HFFc6 (cell line): ENCODE results near the gene NCKAP5. TPM values are rescaled to one million over a fixed set of nuclear protein-coding genes. Genes with fewer than 3 reads are reported as not detected.

ENCODE experiments used
- DNase-seq: peaks from one replicate; pipeline ENCODE4 v3.0.0-alpha.2; 2018
- H3K27ac Mint-ChIP-seq: 2 replicates; pipeline ENCODE4 v1.8.0; 2020; ENCODE audit warnings: mild to moderate bottlenecking, mixed read lengths
- H3K27me3 Mint-ChIP-seq: 2 replicates; pipeline ENCODE4 v1.8.0; 2021; ENCODE audit warnings: mild to moderate bottlenecking, moderate library complexity, mixed read lengths; ENCODE audit not compliant: insufficient read depth
- H3K36me3 Mint-ChIP-seq: 2 replicates; pipeline ENCODE4 v1.8.0; 2021; ENCODE audit warnings: low read depth, mixed read lengths
- H3K4me1 Mint-ChIP-seq: 2 replicates; pipeline ENCODE4 v1.8.0; 2020; ENCODE audit warnings: low read depth, mixed read lengths
- H3K4me3 Mint-ChIP-seq: 2 replicates; pipeline ENCODE4 v1.8.0; 2020; ENCODE audit warnings: mild to moderate bottlenecking, moderate library complexity, mixed read lengths
- H3K9me3 Mint-ChIP-seq: 2 replicates; pipeline ENCODE4 v1.8.0; 2020; ENCODE audit warnings: mild to moderate bottlenecking, mixed read lengths
- CTCF ChIP-seq: fragments of 200-600 bp; sonication (generic); IDR thresholded peaks from 2 replicates; pipeline ENCODE4 v1.5.0; 2021; ENCODE audit warnings: antibody characterized with exemption, mild to moderate bottlenecking
- total RNA-seq, 6 experiments: library from RNA; stranded (reverse); fragmentation: NEBNext Ultra II Directional; extraction: Animal tissue kit (Norgen Biotek cat#: 25700); gene quantifications; 2 replicates in 1 of 6; 3 replicates in 5 of 6; pipeline ENCODE4 v1.2.3, GENCODE V29; 2021

Gene NCKAP5
- total RNA-seq, 6 experiments from 2014 or later, result 0.31 to 4.0 (median 3.1) TPM

- Mint-ChIP-seq H3K4me1 (peaks cover 20% of the 10 kb centered on the region), H3K4me3 (no peak overlapping the region), H3K27ac (no peak overlapping the region), H3K27me3 (no peaks in the 10 kb centered on the region; the same call in 1 of the 2 replicates), H3K36me3 (0 out of 2 replicates have a peak, but pooled peaks cover 4% of the 10 kb centered on the region), H3K9me3 (no peaks in the 10 kb centered on the region)
- TF ChIP-seq CTCF, result no peak
- no peak for DNase-seq
Observed at GRCh38 chr2:133599811-133600210, 31.5 kb upstream of the NCKAP5 start.

- H3K4me1 Mint-ChIP-seq, result peaks cover 18% of the 10 kb centered on the region
- no peak for DNase-seq
- no peak overlapping the region for H3K4me3 Mint-ChIP-seq
- no peak overlapping the region for H3K27ac Mint-ChIP-seq
- 0 out of 2 replicates have a peak, but pooled peaks cover 4% of the 10 kb centered on the region for H3K36me3 Mint-ChIP-seq
- no peaks in the 10 kb centered on the region; the same call in 1 of the 2 replicates for H3K27me3 Mint-ChIP-seq
- TF ChIP-seq CTCF, result no peak
- H3K9me3 Mint-ChIP-seq, result no peaks in the 10 kb centered on the region
Observed at GRCh38 chr2:133599211-133599803, 31.0 kb upstream of the NCKAP5 start.

GRCh38 chr2:133598769-133599168, 30.5 kb upstream of the NCKAP5 start:
- Mint-ChIP-seq H3K4me3 (no peak overlapping the region), H3K27me3 (no peaks in the 10 kb centered on the region; the same call in 1 of the 2 replicates), H3K4me1 (peaks cover 18% of the 10 kb centered on the region), H3K36me3 (0 out of 2 replicates have a peak, but pooled peaks cover 4% of the 10 kb centered on the region), H3K9me3 (no peaks in the 10 kb centered on the region), H3K27ac (no peak overlapping the region)
- DNase-seq, result no peak
- TF ChIP-seq CTCF, result no peak

GRCh38 chr2:133596701-133597393, 28.6 kb upstream of the NCKAP5 start:
- peaks cover 5% of the 10 kb centered on the region for H3K4me1 Mint-ChIP-seq
- H3K9me3 Mint-ChIP-seq, result no peaks in the 10 kb centered on the region
- no peaks in the 10 kb centered on the region; the same call in 1 of the 2 replicates for H3K27me3 Mint-ChIP-seq
- no peak overlapping the region for H3K27ac Mint-ChIP-seq
- H3K4me3 Mint-ChIP-seq, result no peak overlapping the region
- no peak for DNase-seq
- H3K36me3 Mint-ChIP-seq, result 0 out of 2 replicates have a peak, but pooled peaks cover 4% of the 10 kb centered on the region
- no peak for TF ChIP-seq CTCF

- no peak for TF ChIP-seq CTCF
- Mint-ChIP-seq H3K27ac (no peak overlapping the region), H3K9me3 (no peaks in the 10 kb centered on the region), H3K27me3 (peaks cover 7% of the 10 kb centered on the region), H3K4me3 (no peak overlapping the region), H3K4me1 (peaks cover 26% of the 10 kb centered on the region), H3K36me3 (no peaks in the 10 kb centered on the region)
- no peak for DNase-seq
Observed at GRCh38 chr2:133591164-133591563, 22.9 kb upstream of the NCKAP5 start.
